Mammary microvascular endothelial cell (primary cell): ENCODE results near the gene IL2RA. TPM values are rescaled to one million over a fixed set of nuclear protein-coding genes. Genes with fewer than 3 reads are reported as not detected.

Experiments used
- total RNA-seq: library from RNA; depleted of rRNA; stranded (reverse); fragments of >200 nt; gene quantifications from 2 replicates; pipeline ENCODE4 v1.2.3, GENCODE V29; 2015

Gene IL2RA
- total RNA-seq, result not detected in 2 replicates

DNA sequence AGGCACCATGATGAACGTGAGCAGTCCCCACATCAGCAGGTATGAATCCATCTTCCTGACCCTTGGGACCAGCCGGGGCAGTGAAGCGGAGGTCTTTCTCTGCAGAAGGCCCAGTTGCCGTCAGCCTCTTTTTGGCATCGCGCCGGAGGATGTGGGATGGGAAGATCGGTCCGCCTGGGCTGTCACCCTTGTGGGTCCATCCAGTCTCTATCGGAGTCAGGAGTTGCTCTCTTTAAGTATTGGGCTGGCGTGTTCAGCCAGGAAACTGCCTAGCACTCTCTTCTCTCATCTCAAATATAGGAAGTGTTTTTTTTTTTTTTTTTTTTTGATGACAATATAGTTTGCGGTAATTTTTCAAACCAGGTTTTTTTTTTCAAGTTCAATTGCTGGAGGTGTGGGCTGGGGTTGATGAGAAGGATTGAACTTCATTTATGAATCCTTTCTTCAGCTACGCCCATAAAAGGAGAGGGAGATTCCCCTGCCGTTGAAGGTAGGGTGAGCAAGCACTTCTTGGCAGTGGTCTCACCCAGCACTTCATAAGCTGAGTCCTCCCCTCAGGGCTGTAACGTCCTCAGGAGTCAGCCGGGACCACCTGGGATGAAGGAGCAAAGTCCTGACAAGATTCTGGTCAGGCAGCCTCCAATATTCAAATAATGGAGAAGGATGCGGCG lies at the start of gene IL2RA:
IL2RA (minus strand) TSS at position 267 of the 671 bp plus-strand sequence; CDS start at position 51, 216 bp downstream.

DNA sequence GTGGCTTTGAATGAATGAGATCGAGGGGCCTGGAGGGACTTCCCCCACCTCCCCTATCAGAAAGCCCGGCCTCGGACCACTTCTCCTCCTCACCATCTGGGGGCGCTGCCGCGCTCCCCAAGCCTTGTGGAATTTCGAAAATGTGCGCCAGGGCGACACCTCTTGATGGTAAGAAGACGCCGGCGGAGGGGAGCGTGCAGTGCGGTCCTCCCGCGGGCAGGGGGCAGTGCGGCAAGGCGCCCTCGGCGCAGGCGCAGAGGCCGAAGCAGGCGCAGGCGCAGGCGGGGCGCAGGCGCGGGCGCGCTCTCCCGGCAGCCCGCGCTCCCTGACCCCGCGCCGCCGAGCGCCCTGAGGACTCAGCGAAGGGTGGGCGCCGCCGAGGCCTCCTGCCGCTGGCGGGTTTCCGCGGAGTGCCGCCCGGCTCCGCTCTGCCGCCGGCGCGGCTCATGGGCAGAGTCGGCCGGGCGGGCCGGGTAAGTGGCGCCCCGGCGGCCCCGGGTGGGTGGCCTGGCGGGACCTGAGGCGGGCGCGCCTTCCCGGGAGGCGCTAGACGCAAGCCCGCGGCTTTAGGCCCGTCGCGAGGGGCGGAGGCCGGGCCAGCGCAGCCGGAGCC lies 26.7 kb upstream of the IL2RA start, which contains the start of gene RBM17:
RBM17 (plus strand) TSS at position 314 of the 613 bp plus-strand sequence. CDS start 8,032 bp downstream, outside the sequence.

GRCh38 chr10:5977471-5978229 lies 84.5 kb downstream of the IL2RA start, which contains the start of gene IL15RA:
IL15RA (minus strand) TSS chr10:5977543; CDS start chr10:5977492, 51 bp downstream.

Other genes with a start within 250 kb of the IL2RA start
- 330 and 352 TPM in 2 replicates for gene GDI2, start 248.9 kb downstream of the IL2RA start, total RNA-seq
- gene ANKRD16, start 172.5 kb downstream of the IL2RA start, total RNA-seq, result 5.3 and 6.6 TPM in 2 replicates
- gene FBH1, start 172.1 kb downstream of the IL2RA start, total RNA-seq, result 58.3 and 58.6 TPM in 2 replicates
- 40.6 and 52.3 TPM in 2 replicates for gene IL15RA, start 84.8 kb downstream of the IL2RA start, total RNA-seq
- 35.0 and 41.9 TPM in 2 replicates for gene RBM17, start 26.7 kb upstream of the IL2RA start, total RNA-seq
- gene PFKFB3, start 140.6 kb upstream of the IL2RA start, total RNA-seq, result 28.6 and 32.0 TPM in 2 replicates